K562 (cell line): ENCODE results near the gene SLAMF8. TPM values are rescaled to one million over a fixed set of nuclear protein-coding genes. Genes with fewer than 3 reads are reported as not detected.

Source experiments
- CBX2 ChIP-seq: fragments of 200-600 bp; sonication (generic); IDR thresholded peaks from one replicate; pipeline ENCODE4 v1.6.1; 2012; ENCODE audit warnings: mild to moderate bottlenecking, low read length, inconsistent platforms; ENCODE audit not compliant: insufficient read depth, poor library complexity, severe bottlenecking
- EGR1 ChIP-seq: fragments of 450-650 bp; conservative IDR thresholded peaks from 2 replicates; pipeline ENCODE4 v1.6.1; 2017; ENCODE audit warnings: mild to moderate bottlenecking
- HDAC2 ChIP-seq: fragments of 450-650 bp; IDR thresholded peaks from 2 replicates; pipeline ENCODE4 v1.6.1; 2016; ENCODE audit warnings: mild to moderate bottlenecking
- KDM1A ChIP-seq, 2 experiments: fragments of 450-650 bp; IDR thresholded peaks; 2 replicates each; pipeline ENCODE4 v1.6.1; 2016; ENCODE audit warnings: mild to moderate bottlenecking in 2 of 2
- NUFIP1 ChIP-seq: fragments of 450-650 bp; IDR thresholded peaks from 2 replicates; pipeline ENCODE4 v1.6.1; 2018; ENCODE audit not compliant: partially characterized antibody
- PHF8 ChIP-seq: fragments of 200-600 bp; sonication (generic); IDR thresholded peaks from 2 replicates; pipeline ENCODE4 v1.6.1; 2012; ENCODE audit warnings: mixed run types, mild to moderate bottlenecking, inconsistent platforms, low read length, moderate library complexity, borderline replicate concordance
- POU5F1 ChIP-seq: fragments of 150-350 bp; IDR thresholded peaks from 2 replicates; pipeline ENCODE4 v1.6.1; 2014; ENCODE audit warnings: borderline replicate concordance, low read length, low read depth, mild to moderate bottlenecking; ENCODE audit not compliant: partially characterized antibody
- RCOR1 ChIP-seq, 2 experiments: IDR thresholded peaks; 2 replicates each; pipeline ENCODE4 v1.6.1; 2012; ENCODE audit warnings: low read depth in 2 of 2, low read length in 2 of 2, borderline replicate concordance in 1 of 2, improper control_type of control experiment in 1 of 2
- SIRT6 ChIP-seq: IDR thresholded peaks from one replicate; pipeline ENCODE4 v1.6.1; 2012; ENCODE audit warnings: low read depth, mild to moderate bottlenecking, control low read depth, inconsistent platforms, low read length, moderate library complexity
- TARDBP ChIP-seq: fragments of 450-650 bp; IDR thresholded peaks from 2 replicates; pipeline ENCODE4 v1.6.1; 2016
- TCFL5 ChIP-seq: fragments of 250-450 bp; sonication (Bioruptor Pico); conservative IDR thresholded peaks from 2 replicates; pipeline ENCODE4 v1.6.1; 2021; ENCODE audit warnings: mild to moderate bottlenecking, moderate library complexity, matching md5 sums
- U2AF1 ChIP-seq: fragments of 200-400 bp; formaldehyde crosslinking; optimal IDR thresholded peaks from 2 replicates; pipeline ENCODE3; 2017; ENCODE audit warnings: mild to moderate bottlenecking, low read depth, low read length, moderate library complexity
- ZEB2 ChIP-seq: fragments of 450-650 bp; IDR thresholded peaks from 2 replicates; pipeline ENCODE4 v1.6.1; 2016
- ZNF785 ChIP-seq: fragments of 250-450 bp; sonication (Bioruptor Pico); IDR thresholded peaks from 2 replicates; pipeline ENCODE4 v1.4.0; 2020; ENCODE audit warnings: mild to moderate bottlenecking
- polyA plus RNA-seq, 8 experiments: library from polyadenylated mRNA; depleted of rRNA in 4 of 8; stranded (reverse) in 5 of 8; unstranded in 3 of 8; fragments of >200 nt; fragmentation: Nextera tagmentation in 2 of 8; fragmentation: Illumina TruSeq in 1 of 8; extraction: Ambion mirVana in 2 of 8; extraction: Trizol in 1 of 8; gene quantifications; 2 replicates each; pipeline versions ENCODE4 v1.2.1 to v1.2.3, GENCODE V29; 2011 to 2014; ENCODE audit warnings: inconsistent platforms in 1 of 8, missing spikeins in 1 of 8
- total RNA-seq, 7 experiments: library from RNA; depleted of rRNA in 6 of 7; stranded (reverse); fragments of >200 nt in 6 of 7; fragmentation: Illumina TruSeq in 2 of 7; extraction: Trizol in 2 of 7; gene quantifications; 2 replicates each; pipeline versions ENCODE4 v1.2.1 to v1.2.3, GENCODE V29; 2011 to 2021; ENCODE audit warnings: low replicate concordance in 1 of 7
- TF ChIP-seq, protein P1 (sequence below): sonication (generic); formaldehyde crosslinking; IDR thresholded peaks from 2 replicates; pipeline ENCODE4 v1.8.1; 2023; ENCODE audit warnings: mild to moderate bottlenecking, missing genetic modification reagents, moderate library complexity
- TF ChIP-seq, protein P2 (sequence below), 3 experiments: fragments of 200-800 bp in 1 of 3; sonication (Bioruptor generic) in 1 of 3; sonication (generic) in 1 of 3; formaldehyde crosslinking in 1 of 3; IDR thresholded peaks; 2 replicates each; pipeline versions ENCODE4 v1.6.1 to v1.8.0; 2016 to 2022; ENCODE audit warnings: mild to moderate bottlenecking in 2 of 3, missing compliant biosample characterization in 2 of 3, missing genetic modification characterization in 2 of 3, missing genetic modification reagents in 1 of 3
- TF ChIP-seq, protein P3 (sequence below): fragments of 450-650 bp; IDR thresholded peaks from 2 replicates; pipeline ENCODE4 v1.7.1; 2018; ENCODE audit warnings: mild to moderate bottlenecking, low read depth; ENCODE audit not compliant: partially characterized antibody
- TF ChIP-seq, protein P4 (sequence below), 2 experiments: fragments of 450-650 bp; IDR thresholded peaks; 2 replicates each; pipeline ENCODE4 v1.6.1; 2016

The SLAMF8 gene
- total and polyA plus RNA-seq, 9 of the 15 experiments (the other 6 are each of a cell fraction or from before 2014, with no cell fraction given) = not detected

DNA sequence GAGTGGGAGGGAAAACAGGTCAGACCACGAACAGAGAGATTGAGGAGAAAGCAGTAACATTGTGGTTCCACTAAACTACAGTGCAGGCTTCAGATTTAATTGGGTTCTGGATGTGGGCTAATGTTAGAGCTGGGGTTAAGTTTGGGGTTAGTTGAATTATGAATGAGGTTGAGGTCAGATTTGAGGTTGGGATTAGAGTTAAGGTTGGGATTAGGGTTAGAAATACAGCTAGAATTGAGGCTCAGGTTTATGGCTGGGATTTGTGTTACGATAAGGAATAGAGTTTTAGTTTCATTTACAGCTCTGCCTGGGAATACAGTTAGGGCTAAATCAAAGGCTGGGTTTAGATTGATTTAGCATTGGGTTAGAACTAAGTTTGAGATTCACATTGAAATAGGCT, 37.6 kb downstream of the SLAMF8 start (continued):
- TF ChIP-seq KDM1A (IDR thresholded peaks at IDR 0.05) = peak; percentile 97 to 98
- TF ChIP-seq NUFIP1 = no peak
- TF ChIP-seq CBX2 = no peak
- TF ChIP-seq, protein P1, sequence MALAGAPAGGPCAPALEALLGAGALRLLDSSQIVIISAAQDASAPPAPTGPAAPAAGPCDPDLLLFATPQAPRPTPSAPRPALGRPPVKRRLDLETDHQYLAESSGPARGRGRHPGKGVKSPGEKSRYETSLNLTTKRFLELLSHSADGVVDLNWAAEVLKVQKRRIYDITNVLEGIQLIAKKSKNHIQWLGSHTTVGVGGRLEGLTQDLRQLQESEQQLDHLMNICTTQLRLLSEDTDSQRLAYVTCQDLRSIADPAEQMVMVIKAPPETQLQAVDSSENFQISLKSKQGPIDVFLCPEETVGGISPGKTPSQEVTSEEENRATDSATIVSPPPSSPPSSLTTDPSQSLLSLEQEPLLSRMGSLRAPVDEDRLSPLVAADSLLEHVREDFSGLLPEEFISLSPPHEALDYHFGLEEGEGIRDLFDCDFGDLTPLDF (CRISPR knock-in tag) = no peak
- no peak for TF ChIP-seq TARDBP
- TF ChIP-seq, protein P2, sequence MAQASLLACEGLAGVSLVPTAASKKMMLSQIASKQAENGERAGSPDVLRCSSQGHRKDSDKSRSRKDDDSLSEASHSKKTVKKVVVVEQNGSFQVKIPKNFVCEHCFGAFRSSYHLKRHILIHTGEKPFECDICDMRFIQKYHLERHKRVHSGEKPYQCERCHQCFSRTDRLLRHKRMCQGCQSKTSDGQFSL (CRISPR knock-in tag; IDR thresholded peaks at IDR 0.05) = no peak
- TF ChIP-seq, protein P2 (tag; IDR thresholded peaks at IDR 0.05) = no peak
- no peak for TF ChIP-seq U2AF1
- TF ChIP-seq SIRT6 = no peak
- TF ChIP-seq ZNF785 (CRISPR knock-in tag) = no peak
- no peak for TF ChIP-seq ZEB2
- TF ChIP-seq, protein P3, sequence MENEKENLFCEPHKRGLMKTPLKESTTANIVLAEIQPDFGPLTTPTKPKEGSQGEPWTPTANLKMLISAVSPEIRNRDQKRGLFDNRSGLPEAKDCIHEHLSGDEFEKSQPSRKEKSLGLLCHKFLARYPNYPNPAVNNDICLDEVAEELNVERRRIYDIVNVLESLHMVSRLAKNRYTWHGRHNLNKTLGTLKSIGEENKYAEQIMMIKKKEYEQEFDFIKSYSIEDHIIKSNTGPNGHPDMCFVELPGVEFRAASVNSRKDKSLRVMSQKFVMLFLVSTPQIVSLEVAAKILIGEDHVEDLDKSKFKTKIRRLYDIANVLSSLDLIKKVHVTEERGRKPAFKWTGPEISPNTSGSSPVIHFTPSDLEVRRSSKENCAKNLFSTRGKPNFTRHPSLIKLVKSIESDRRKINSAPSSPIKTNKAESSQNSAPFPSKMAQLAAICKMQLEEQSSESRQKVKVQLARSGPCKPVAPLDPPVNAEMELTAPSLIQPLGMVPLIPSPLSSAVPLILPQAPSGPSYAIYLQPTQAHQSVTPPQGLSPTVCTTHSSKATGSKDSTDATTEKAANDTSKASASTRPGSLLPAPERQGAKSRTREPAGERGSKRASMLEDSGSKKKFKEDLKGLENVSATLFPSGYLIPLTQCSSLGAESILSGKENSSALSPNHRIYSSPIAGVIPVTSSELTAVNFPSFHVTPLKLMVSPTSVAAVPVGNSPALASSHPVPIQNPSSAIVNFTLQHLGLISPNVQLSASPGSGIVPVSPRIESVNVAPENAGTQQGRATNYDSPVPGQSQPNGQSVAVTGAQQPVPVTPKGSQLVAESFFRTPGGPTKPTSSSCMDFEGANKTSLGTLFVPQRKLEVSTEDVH = no peak
- TF ChIP-seq POU5F1 = no peak
- no peak for TF ChIP-seq EGR1
- TF ChIP-seq HDAC2 = peak; percentile 62; the same call in 1 of the 2 replicates
- peak; percentile 53 to 83; a peak in 3 of 4 replicates for TF ChIP-seq RCOR1 (IDR thresholded peaks at IDR 0.05; ENCODE audit: borderline replicate concordance in 1 of 2, low read depth in 2 of 2, low read length in 2 of 2)
- TF ChIP-seq TCFL5 = no peak
- TF ChIP-seq, protein P4, sequence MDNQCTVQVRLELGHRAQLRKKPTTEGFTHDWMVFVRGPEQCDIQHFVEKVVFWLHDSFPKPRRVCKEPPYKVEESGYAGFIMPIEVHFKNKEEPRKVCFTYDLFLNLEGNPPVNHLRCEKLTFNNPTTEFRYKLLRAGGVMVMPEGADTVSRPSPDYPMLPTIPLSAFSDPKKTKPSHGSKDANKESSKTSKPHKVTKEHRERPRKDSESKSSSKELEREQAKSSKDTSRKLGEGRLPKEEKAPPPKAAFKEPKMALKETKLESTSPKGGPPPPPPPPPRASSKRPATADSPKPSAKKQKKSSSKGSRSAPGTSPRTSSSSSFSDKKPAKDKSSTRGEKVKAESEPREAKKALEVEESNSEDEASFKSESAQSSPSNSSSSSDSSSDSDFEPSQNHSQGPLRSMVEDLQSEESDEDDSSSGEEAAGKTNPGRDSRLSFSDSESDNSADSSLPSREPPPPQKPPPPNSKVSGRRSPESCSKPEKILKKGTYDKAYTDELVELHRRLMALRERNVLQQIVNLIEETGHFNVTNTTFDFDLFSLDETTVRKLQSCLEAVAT (IDR thresholded peaks at IDR 0.05) = 0 out of 4 replicates have a peak, but pooled peaks of 1 of the 2 experiments have one; percentile 43
- no peak for TF ChIP-seq PHF8
